Fibroblast of skin of scalp (primary cell): ENCODE results near the gene DNAAF8.

Experiments used
- DNase-seq: peaks from one replicate; pipeline ENCODE4 v3.0.0-alpha.2; 2013

DNAAF8 gene

DNA sequence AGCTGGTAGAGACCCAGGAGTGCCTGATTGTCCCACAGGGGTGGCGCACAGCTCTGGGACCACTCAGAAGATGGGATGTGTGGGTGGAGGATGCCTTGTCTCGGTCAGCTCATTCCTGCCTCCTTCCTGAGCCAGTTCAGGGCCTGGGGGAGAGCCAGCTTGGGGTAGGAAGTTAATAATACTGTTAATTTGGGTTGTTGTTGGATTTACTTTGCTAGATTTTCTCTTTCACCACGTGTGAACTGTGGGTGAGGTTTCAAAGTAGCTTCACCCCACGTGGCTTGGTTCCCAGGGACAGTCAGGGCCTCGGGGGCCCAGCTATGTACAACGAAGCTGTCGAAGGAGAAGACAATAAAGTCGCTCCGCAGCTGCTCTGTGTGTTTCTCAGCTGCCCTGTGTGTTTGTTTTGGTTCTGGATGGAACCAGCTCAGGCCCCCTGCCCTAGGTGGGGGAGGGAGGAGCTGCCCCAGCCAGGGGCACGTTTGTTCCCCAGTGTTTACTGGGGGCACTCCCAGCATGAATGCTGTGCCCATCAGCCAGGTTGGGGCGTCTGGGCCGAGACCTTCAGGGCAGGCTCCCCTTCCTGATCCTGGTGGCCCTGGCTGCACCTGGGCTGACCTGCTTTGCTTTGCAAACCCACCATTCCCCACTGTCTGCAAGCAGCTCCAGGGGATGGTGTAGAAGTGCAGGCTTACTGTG is 38.7 kb upstream of the DNAAF8 start:
- no peak for DNase-seq

DNA sequence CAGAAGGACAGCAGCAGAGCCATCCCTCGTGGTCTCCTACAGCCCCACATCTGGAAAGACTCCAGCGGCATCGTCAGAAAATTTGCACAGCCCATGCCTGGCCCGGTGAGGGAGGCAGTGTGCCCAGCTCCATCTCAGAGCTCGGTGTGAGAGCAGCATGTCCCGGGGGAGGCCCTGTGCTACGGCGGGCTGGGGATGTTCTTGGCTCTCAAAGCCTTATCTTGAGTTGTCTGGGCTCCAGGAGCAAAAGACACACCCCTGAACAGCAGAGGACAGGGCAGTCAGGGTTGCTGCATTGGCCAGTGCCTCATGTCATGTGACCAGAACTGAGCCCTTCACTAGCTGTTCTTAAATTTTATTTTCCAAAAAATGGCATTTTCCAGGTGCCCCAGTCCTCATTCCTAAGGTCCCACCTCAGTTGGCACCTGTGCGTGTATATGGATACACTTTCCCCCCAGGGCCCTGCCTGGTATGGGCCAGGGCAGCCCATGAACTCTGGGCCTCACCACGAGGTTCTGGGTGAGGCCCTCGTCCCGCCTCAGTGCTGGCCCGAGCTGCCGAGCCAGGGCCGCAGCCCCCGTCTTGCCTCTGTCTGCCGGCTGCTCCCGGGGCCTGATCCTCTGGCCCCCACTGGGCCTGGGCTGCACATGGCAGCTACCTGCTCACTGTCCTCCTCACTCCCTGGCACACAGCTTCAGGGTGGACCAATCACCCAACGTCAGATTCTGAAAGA is 38.0 kb upstream of the DNAAF8 start:
- no peak for DNase-seq

DNA sequence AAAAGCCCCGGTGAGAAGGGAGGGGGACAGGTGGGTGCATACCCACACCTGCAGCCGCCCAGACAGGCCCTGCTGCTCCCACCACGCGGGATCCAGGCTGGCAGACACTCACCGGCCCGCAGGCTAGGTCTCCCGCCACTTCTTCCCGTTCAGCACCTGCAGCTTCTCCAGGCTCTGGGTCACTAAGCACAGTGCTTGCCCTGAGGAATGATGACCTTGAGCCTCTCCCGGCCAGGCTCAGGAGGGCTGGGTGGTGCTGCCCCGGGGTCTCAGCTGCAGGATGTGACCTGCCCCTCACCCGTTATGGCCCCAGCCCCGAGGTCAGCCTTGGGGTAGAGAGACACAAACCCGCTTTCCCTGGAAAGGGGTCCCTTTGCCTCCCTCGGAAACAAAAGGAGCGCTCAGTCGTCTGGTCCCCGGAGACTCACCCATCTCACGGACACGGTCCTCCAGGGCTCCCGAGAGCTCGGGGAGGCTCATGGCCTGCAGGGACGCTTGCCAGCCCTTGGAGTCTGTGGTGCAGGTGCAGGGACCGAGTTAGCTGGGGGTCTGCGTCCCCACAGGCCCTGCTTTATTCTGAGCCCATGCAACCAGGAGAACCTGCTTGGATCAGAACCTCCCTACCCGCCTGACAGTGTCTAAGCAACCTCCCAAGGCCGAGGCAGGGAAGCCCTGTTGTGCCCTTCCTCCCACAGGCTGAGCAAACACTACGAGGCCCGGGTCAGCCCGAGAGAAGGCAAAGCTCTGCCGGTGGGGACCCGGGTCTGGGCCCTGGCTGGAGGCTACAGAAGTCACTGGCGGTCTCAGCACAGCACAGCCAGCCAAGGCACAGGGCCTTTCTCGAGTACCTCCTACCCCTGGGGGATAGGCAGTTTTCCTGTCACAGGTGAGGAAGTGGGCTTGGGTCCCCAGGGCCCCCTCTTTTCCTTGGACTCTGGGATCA is 37.2 kb upstream of the DNAAF8 start:
- no peak for DNase-seq

DNA sequence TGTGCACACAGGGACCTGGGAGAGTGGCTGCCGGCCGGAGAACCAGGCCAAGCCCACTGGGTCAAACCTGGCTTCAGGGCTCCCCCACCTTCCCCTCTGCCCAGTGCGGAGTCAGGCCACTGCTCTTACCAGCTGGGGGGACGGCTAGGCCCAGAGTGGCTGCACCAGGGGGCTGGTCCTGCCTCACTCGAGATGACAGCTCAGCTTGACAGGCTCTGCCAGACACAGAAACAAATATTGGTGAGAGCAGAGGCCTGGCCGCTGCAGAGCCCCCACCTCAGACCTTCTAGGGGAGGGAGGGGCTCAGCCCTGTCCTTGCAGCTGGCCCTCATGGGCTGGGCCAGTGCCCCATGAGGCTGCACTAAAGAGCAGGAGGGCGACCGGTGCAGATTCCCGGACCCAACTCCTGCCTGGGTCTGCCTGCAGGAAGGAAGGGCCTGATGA is 36.5 kb upstream of the DNAAF8 start:
- DNase-seq, result no peak

DNA sequence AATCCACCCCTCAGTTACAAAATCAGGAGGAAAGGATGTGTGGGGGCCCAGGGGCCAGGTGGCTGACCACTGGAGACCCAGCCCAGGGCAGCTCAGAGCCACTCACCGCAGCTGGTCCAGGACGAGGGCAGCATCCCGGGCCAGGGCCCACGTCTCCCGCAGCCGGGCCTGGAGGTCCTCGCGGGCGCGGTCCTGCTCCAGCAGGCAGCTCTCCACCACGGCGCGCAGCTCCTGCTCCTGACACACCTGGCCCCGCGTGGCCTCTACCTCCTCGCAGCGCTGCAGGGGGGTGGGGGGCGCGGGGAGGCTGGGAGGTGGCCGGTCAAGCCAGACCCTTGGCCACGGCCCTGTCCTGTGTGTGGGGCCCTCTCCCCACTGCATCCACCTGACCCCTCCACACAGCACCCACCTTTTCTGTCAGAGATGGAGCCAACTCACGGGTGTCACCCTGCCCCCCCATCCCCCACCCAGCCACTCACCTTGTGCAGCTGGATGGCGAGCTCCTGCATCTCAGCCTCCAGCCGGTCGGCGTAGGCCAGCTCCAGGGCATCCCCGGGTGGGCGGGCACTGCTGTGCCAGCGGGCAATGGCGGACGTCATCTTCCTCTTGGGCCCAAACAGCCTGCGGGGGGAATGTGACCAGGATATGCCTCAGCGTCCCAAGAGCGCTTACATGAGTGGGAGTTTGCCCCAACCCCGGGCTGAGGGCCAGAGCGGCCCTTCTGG is 35.9 kb upstream of the DNAAF8 start:
- DNase-seq, result no peak

DNA sequence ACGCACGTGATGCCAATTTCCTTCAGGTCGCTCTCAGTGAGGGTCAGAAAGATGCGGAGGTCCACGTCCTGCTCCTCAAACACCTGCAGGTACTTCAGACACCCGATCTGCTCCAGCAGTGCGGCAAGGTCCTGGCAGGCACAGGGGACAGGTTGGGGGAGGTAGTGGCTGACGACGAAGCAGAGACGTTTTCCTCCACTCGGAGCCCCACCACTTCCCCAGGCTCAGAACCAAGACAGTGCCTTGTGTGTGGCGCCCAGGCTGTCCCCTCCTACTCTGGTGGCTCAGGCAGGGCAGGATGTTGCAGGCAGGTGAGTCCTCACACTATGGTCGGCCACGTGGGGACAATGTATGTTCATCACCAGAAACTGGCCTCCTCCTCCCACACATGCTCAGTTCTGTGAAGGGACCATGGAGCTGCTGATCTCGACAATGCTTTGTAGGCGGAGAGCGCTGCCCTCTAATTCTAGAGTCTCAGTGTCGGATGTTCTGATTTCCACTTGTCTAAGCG is 35.2 kb upstream of the DNAAF8 start:
- no peak for DNase-seq

DNA sequence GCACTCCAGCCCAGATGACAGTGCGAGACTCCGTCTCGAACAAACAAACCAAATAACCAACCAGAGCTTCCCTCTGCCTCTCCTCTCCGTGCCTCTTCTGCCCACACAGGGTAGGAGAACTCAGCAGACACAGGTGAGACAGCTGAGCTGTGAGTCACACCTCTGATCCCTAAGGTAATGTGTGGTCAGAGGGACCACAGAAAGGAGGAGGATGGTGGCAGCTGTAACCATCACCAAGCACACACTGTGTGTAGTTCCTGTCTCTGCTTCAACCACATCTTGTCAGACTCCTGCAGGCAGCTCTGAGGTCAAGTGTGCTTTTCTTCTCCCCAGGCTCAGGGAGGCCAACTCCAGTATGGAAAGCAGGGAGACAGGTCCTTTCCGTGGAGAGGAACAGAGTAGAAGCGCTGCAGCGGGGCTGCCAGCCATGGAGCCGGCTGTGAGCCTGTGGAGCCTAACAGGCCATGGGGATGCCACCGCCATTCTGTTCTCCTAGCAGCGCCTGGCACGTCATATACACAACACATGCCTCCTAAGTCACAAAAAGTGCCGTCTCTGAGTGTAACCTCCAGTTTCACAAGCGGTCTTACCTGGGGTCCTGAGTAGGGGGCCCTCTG is 33.8 kb upstream of the DNAAF8 start:
- no peak for DNase-seq

DNA sequence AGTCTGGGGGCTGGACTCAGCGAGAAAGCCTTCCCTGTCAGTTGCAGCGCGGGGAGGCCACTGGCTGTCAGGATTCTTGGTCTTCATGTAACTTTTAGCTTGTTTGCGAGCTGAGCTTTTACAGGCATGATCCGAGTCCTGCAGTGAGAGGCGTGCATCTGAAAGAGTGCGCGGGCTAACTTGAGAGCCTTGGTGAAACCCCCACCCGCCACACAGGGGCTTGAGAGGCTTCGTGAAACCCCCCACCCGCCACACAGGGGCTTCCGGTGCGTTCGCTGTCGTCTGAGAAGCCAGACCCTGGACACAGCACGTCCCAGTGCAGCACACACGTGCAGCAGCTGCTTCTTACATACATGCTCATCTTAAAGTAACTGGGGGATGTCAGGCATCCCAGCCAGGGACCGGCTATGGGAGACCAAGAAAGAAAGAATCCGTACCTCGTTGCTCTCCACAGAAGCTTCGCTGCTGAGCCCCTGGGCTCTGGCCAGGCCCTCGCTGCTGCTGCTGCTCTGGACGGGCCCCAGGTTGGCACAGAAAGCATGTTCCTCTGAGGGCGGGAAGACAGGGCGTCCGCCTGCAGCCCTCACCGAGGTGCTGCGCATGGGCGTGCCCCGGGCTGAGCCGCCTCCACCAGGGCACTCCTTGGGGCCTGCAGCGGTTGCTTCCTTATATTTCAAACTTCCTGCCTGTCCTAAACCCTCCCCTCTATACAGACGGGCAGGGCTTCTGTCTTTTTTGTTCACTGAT is 33.2 kb upstream of the DNAAF8 start:
- no peak for DNase-seq

DNA sequence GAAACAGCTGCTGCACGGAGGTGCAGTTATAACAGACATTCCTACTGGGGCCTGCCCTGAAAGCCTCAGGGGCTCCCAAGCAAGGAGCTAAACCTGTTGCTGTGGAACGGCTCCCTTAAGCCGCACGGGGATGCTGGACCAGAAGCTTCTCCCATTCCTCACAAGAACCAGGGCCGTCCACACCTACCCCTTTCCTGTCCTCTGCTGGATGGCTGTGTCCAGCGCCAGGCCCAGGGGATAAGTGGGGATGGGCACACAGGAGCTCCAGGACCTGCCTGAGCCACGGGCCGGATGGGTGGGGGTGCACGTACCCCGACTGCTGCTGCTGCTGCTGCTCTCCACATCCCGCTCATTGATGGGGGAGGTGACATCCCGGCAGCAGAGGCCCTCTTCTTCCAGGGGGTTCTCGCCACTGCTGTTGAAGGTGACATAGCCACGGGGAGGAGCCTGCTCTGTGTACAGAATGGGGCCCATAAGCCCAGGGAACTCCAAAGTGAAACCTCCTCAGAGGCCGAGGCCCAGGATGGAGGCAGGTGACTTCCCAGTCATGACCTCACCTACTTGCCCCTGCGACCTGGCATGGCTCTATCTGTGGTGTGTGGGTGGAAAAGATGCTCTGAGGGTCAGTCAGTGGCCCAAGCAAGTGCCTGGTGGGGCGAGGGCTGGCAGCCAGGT is 32.4 kb upstream of the DNAAF8 start:
- DNase-seq, result no peak

DNA sequence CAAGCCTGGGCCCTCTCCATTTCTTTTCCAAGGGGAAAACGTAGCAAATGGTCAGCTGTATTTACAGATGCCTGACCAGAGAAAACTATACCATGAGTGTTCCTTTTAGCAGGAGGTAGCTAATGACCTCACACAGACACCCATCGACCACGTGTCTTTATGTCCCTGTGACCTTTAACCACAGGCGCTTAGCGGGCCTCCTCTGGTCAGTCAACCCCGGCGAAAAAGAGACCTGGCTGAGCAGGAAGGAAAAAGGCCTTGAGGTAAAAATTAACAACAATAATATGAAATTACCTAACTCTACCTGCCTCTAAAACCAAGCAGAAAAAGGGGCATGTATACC is 31.9 kb upstream of the DNAAF8 start:
- no peak for DNase-seq

DNA sequence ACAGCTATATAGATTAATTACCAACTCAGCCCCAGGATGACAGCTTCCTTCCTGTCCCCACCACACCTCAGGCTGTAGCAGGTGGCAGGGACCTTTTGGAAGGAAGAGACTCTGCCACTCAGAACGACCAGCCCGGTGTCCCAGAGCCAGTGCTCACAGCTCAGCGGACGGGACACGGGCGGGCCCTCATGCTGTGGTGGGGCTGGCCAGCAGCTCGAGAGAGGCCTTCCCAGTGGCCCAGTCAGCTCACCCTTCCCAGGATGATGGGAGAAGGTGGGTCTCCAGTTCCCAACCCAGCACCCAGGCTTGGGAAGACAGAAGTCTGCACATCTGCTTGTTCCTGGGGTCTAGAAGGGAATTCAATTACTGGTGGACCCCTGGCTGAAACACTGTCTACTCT is 30.4 kb upstream of the DNAAF8 start:
- no peak for DNase-seq

DNA sequence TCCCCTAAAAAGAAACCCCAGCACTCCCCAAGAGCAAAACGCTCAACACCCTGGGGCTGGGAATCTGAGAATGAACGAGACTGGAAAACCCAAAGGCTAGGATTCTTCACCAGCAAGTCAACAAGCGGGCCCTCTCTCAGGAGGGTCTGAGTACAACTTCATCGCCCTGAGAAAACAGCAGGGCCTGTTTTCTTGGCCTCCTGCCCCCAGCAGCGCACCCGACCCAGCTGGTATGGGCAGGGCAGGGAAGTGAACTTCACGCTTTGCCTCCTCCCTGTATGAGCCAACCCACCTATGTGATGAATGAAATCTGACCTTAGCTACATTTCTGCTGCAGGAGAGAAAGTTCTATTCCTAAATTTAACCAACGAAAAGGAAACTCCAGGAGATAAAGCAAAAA is 29.8 kb upstream of the DNAAF8 start:
- no peak for DNase-seq

DNA sequence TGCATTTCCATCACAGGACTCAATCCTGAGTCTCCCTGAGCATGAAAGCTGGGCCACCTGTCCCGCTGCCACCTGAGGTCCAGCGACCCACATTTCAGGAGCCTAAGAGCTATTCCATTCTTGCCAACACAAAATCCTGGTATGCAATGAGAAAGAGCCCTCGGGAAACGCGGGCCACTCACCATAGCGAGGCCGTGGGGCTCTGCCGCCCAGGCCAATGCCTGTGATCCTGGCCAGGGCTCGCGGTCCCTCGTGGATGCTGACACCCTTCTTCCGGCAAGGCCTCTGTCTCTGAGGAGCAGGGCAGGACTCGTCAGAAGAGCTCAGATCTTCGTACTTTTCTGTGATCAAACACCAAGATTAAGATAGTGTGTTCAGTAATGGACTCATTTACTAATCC is 29.4 kb upstream of the DNAAF8 start:
- no peak for DNase-seq

DNA sequence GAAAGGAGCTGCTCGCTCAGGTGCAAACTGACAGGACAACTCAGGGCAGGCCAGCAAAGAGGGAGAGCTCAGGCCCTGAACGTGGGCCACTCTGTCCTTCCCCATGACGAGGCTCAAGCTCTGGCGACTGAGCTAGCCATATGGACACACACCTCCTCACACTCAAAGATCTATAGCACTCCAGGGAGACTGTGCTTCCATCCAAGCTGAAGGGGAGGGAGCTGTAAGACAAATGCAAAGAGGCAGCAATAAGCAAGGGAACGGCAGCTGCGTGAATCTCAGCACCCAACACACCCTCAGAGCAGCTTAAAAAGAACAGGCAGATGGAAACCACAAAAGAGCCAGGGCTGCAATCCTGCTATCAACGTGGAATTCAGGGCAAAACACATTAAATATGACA is 27.5 kb upstream of the DNAAF8 start:
- DNase-seq, result no peak

DNA sequence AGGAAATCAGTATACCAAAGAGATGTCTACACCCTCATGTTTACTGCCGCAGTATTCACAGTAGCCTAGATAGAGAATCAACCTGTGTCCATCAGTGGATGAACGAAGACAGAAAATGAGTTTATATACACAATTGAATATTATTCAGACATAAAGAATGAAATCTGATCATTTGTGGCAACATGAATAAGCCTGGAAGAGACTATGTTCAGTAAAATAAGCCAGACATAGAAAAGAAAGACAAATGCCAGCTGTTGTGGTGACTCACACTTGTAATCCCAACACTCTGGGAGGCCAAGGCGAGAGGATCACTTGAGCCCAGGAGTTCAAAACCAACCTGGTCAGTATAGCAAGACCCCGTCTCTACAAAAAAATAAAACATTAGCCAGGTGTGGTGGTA is 24.9 kb upstream of the DNAAF8 start:
- no peak for DNase-seq

DNA sequence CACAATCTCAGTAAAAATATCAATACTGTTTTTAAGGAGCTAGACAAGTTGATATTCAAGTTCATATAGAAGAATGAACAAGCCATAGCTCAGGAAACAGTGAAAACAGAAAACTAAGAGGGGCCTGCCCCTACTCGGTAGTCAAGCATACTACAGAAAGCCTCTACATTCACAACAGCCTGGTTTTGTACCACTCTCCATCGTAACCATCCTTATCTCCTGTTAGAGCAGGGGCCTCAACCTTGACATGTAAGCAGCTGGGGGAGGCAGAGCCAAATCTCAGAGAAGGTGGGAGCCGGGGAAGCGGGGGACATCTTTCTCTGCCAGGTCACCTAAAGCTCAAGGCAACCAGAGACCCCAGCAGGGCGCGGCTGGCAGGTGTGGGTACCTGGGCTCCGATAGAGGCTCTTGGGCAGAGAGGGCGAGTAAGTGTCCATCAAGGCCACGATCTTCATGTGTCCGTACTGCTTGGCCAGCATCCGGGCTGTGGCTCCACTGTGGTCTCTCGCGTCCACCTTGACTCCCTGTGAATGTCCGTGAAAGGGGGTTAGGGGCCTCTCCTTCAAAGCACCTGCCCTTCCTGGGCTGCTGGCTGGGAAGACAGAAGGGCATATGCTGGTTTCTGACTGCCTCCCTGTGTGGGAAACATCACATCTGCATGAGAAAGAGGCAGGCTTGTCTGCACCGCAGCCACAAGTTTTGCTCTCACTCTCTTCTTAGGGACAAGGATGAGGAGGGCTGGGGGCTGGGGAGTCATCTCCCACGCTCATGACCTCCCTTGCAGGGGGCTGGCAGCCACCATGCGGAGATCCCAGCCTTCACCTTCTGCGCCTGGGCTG is 20.5 kb upstream of the DNAAF8 start:
- no peak for DNase-seq

DNA sequence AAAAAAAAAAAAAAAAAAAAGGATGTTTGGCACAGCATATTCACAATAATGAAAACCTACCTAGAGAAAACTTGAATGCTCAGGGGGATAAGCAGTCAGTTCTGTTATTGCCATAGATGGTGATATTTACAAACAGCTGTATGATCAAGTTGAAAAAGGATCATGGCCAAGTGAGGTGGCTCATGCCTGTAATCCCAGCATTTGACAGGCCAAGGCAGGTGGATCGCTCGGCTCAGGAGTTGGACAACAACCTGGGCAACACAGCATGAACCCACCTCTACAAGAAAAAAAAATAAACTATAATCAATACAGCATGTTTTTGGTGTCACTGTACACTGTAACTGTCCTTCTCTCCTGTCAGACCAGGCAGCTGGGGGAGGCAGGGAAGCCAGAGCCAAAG is 19.3 kb upstream of the DNAAF8 start:
- no peak for DNase-seq

DNA sequence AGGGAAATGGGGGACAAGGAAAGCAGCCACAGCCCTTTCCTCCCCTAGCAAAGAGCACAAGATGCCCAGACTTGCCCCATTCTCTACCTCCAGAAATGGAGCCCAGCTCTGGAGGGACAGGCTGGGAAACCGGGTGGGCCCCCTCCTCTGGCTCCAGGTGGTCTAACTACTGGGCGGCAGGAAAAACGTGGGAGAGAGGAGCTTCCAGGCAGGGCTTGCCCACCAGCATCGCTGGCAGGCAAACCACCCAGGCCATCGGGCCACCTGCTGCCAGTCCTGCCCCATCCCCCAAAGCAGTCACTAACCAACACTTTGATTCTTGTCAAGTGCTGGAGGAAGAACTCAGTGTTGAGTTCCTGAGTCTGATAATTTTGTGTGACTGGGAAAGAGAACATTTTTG is 15.9 kb upstream of the DNAAF8 start:
- no peak for DNase-seq

DNA sequence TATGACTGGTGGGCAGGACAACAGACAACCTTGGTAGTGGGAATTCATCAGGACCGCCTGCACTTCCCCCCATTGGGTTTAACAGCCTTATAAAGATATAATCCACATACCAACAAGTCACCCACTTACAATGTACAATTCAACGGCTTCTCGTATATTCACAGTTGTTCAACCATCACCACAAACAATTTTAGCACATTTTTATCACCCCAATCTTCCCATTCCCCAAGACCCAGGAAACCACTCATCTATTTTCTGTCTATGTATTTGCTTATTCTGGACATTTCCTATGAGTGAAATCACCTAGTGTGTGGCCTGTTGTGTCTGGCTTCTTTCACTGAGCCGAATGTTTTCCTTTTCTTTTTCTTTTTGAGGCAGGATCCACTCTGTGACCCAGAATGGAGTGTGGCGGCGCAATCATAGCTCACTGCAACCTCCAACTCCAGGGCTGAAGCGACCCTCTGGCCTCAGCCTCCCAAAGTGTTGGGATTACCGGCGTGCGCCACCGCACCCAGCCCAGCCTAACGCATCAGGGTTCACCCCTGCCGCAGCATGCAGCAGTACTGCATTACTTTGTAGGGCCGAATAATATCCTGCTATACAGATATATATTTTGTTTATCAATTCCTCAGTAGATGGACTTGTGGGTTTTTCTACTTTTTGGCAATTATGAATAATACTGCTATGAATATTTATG is 11.1 kb upstream of the DNAAF8 start:
- DNase-seq, result no peak
